Kidney epithelial cell (primary cell): Measurements from ENCODE around the gene MBNL2. TPM values are rescaled to one million over a fixed set of nuclear protein-coding genes. Genes with fewer than 3 reads are reported as not detected.

Source experiments
- DNase-seq: peaks from one replicate; pipeline ENCODE4 v3.0.0-alpha.2; 2010; ENCODE audit warnings: low read depth
- H3K27me3 ChIP-seq: 2 replicates; pipeline ENCODE4 v1.6.0; 2011; ENCODE audit warnings: low read length; ENCODE audit not compliant: control insufficient read depth, insufficient read depth
- H3K36me3 ChIP-seq: 2 replicates; pipeline ENCODE4 v1.5.1; 2011; ENCODE audit warnings: low read length; ENCODE audit not compliant: control insufficient read depth, insufficient read depth
- H3K4me3 ChIP-seq: 2 replicates; pipeline ENCODE4 v1.5.1; 2011; ENCODE audit warnings: low read depth, mild to moderate bottlenecking, control low read depth, low read length
- total RNA-seq: library from RNA; depleted of rRNA; stranded (reverse); fragments of >200 nt; gene quantifications from 2 replicates; pipeline ENCODE4 v1.2.3, GENCODE V29; 2015
- TF ChIP-seq, protein P1 (sequence below): IDR thresholded peaks from 2 replicates; pipeline ENCODE4 v1.5.1; 2011; ENCODE audit warnings: mild to moderate bottlenecking, moderate library complexity, low read length, control low read depth, inconsistent platforms; ENCODE audit not compliant: insufficient read depth, poor library complexity, severe bottlenecking

The MBNL2 gene
- total RNA-seq, 1 donor from 2014 or later, result 42.4 TPM

DNA sequence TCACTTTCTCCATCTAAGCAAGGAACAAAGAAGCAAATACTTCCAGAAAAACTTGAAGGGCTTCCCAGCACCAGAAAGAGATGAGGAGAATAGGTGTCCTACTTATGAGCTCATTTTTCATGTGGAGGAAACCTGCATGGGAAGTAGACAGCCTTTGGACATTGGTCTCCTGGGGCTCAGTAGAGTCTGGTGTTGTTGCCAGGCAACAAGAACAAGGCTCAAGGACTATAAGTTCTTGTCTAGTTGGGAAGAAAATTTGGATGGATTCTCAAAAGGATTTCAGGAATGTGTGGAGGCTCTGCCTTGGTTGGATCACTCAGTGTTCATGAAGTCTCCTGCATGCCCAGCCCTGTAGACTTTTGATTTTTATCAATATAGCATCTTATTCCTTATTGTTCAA is 84.5 kb downstream of the MBNL2 start:
- TF ChIP-seq, protein P1, sequence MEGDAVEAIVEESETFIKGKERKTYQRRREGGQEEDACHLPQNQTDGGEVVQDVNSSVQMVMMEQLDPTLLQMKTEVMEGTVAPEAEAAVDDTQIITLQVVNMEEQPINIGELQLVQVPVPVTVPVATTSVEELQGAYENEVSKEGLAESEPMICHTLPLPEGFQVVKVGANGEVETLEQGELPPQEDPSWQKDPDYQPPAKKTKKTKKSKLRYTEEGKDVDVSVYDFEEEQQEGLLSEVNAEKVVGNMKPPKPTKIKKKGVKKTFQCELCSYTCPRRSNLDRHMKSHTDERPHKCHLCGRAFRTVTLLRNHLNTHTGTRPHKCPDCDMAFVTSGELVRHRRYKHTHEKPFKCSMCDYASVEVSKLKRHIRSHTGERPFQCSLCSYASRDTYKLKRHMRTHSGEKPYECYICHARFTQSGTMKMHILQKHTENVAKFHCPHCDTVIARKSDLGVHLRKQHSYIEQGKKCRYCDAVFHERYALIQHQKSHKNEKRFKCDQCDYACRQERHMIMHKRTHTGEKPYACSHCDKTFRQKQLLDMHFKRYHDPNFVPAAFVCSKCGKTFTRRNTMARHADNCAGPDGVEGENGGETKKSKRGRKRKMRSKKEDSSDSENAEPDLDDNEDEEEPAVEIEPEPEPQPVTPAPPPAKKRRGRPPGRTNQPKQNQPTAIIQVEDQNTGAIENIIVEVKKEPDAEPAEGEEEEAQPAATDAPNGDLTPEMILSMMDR, result no peak
- no peaks in the 10 kb centered on the region for H3K36me3 ChIP-seq
- no peak for DNase-seq

DNA sequence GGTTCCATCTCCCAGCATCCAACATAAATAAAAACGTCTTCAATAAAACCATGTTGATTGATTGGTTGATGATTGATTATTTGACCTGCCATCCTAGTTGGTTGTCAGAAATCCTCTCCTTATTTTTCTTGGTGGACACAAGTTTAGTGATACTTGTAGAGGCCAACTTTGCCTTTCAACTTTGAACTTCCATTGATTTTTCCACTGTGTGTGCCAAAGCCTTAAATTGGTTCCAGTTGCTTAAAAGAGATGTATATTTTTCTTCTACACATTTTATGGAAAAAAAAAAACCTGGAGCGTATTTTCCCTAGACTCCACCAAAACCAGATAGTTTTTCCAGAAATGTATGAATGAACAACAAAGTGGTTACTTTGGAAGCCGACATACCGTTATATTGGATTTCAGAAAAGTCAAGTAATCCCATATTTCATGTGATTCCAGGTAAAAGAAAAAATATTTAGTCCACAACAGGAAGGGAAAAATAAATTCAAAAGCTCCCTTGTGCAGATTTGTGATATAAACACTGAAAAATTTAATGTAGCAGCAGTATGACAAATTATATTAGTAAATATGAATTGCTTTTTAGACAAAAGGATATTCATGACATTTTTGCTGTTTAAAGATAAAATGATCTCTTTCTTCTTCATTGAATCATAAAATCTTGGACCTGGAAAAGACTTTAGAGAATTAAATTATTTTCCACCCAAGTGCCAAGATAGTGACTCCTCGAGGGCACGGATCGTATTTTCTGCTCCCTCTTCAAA is 85.2 kb downstream of the MBNL2 start:
- Histone ChIP-seq H3K4me3 (no peak overlapping the region), H3K27me3 (no peaks in the 10 kb centered on the region), H3K36me3 (no peaks in the 10 kb centered on the region)
- TF ChIP-seq, protein P1, result no peak
- DNase-seq, result no peak

More for the DNA sequence above, 84.5 kb downstream of the MBNL2 start:
- H3K4me3 ChIP-seq, result no peak overlapping the region
- H3K27me3 ChIP-seq, result no peaks in the 10 kb centered on the region

DNA sequence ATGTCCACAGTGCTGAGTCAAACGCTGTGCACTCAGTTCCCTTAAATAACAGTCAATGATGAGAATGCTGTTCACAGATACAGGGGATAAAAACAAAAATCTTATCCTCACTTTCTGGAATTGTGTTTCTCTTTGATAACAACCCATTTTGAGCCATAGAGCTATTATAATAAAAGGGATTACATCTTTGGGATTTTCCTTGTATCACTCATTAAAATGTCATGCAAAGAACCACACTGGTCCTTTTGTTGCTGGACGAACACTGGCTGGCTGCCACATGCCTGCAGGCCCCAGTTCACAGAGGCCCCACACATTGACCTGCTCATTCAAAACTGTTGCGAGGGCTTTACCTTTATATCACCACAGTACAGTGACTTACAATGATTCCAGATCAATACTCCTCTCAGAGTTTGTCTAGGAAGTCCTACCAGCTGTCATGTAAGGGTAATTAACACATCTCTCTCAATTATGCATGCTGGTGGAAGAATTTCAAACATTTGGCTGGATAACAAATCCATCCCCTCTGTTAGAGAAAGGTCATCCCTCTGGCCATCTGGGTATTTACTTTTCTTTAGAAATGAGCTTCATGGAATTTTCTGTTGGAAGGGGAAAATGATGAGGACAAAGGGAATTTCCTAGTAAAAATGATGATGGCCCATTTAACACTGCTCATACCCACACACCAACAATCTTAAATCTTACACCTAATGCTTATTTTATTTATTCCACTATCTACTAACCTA is 85.9 kb downstream of the MBNL2 start:
- no peaks in the 10 kb centered on the region for H3K36me3 ChIP-seq
- no peaks in the 10 kb centered on the region for H3K27me3 ChIP-seq
- no peak overlapping the region for H3K4me3 ChIP-seq
- no peak for DNase-seq
- TF ChIP-seq, protein P1, result no peak

DNA sequence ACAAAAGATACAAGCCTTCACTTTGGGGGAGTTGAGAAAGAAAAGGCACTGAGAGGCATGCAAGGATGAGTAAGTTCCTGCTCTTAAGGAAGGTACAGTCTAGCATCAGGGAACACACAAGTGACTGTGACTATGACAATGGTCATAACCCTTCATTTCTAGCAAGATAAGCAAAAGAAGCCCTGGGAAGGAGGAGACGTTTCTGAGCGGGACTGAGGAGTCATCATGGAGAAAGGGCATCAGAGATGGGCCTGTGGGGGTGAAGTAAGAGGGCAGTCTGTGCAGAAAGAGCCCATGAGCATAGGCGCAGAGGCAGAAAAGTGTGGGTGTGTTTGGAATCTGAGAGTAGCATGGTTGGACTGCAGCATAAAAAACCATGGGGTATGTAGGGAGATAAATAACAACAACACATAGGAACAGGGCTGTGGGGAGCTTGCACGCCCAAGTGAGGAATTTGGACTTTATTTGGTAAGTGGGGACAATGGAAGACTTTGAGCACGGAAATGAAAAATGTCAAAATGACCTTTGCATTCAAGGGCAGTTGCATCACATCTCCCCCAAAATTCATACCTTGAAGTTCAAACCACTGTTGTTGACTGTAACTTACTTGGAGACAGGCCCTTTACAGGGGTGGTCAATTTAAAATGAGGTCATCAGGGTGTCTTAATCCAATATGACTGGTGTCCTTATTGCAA is 86.7 kb downstream of the MBNL2 start:
- TF ChIP-seq, protein P1, result no peak
- no peaks in the 10 kb centered on the region for H3K36me3 ChIP-seq
- no peak for DNase-seq
- no peaks in the 10 kb centered on the region for H3K27me3 ChIP-seq
- no peak overlapping the region for H3K4me3 ChIP-seq

DNA sequence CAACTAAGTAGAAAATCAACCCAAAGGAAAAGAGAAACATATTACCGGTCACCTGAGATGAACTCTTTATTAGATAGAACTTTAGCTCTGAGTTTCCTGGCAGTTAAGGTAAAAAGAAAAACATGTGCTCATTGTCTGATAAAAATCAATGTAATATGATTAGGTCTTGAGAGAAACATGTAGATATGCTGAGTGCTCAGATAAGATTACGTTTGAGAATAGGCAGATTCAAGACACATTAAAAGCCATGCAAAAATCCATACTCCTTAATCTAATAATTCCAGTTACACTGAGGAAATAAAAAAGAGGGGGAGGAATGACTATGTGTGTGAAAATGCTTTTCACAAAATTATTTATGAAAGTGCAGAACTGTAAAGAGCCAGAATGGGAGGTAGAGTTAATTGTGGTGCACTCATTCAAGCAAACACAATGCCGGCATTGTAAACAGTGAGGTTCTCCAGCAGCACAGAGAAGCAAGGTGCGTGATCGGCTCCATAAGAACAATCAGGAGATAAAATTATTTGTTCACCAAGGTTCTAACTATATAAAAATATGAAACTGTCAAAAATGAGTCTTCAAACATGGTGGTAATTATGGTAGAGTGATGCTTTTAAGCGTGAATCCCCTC is 88.8 kb downstream of the MBNL2 start:
- TF ChIP-seq, protein P1, result no peak
- DNase-seq, result no peak

More for the DNA sequence above, 88.8 kb downstream of the MBNL2 start:
- no peaks in the 10 kb centered on the region for H3K36me3 ChIP-seq
- H3K27me3 ChIP-seq, result no peaks in the 10 kb centered on the region
- no peak overlapping the region for H3K4me3 ChIP-seq
